Fibroblast of skin of left quadriceps (primary cell): ENCODE data around the gene EIF5AL1.
"Not testable (repeated sequence)": the region's sequence is repeated elsewhere in the genome, so short reads cannot be mapped to it uniquely, and the experiment has no call there.

Source experiments
- DNase-seq, 2 experiments: peaks; one replicate each; pipeline ENCODE4 v3.0.0-alpha.2; 2013; ENCODE audit warnings: low read depth in 2 of 2

EIF5AL1 gene

GRCh38 chr10:79509306-79509933, 2.9 kb upstream of the EIF5AL1 start:
- not testable (repeated sequence) for DNase-seq

GRCh38 chr10:79509934-79510508, 2.3 kb upstream of the EIF5AL1 start:
- DNase-seq = not testable (repeated sequence)

GRCh38 chr10:79516532-79517205, 4.3 kb downstream of the EIF5AL1 start:
- not testable (repeated sequence) for DNase-seq

GRCh38 chr10:79517567-79517966, 5.2 kb downstream of the EIF5AL1 start:
- DNase-seq = not testable (repeated sequence)

GRCh38 chr10:79521751-79522150, 9.4 kb downstream of the EIF5AL1 start:
- not testable (repeated sequence) for DNase-seq

- DNase-seq = not testable (repeated sequence)
Observed at GRCh38 chr10:79522464-79522863, 10.1 kb downstream of the EIF5AL1 start.

- not testable (repeated sequence) for DNase-seq
Observed at GRCh38 chr10:79523157-79523853, 11.0 kb downstream of the EIF5AL1 start.

GRCh38 chr10:79525049-79525710, 12.8 kb downstream of the EIF5AL1 start:
- not testable (repeated sequence) for DNase-seq

- DNase-seq = not testable (repeated sequence)
Observed at GRCh38 chr10:79528261-79528660, 15.9 kb downstream of the EIF5AL1 start.

GRCh38 chr10:79533142-79533902, 21.0 kb downstream of the EIF5AL1 start:
- DNase-seq = peak; percentile 22 to 27

GRCh38 chr10:79533903-79534175, 21.5 kb downstream of the EIF5AL1 start:
- DNase-seq = not testable (repeated sequence)

GRCh38 chr10:79538311-79538710, 26.0 kb downstream of the EIF5AL1 start:
- not testable (repeated sequence) for DNase-seq

GRCh38 chr10:79540930-79541329, 28.6 kb downstream of the EIF5AL1 start:
- not testable (repeated sequence) for DNase-seq

- DNase-seq = no peak
Observed at GRCh38 chr10:79542626-79543025, 30.3 kb downstream of the EIF5AL1 start.

GRCh38 chr10:79544408-79544807, 32.1 kb downstream of the EIF5AL1 start:
- DNase-seq = peak in 1 of 2 experiments; percentile 1

GRCh38 chr10:79544926-79545659, 32.8 kb downstream of the EIF5AL1 start:
- DNase-seq = not testable (repeated sequence)

GRCh38 chr10:79547128-79547527, 34.8 kb downstream of the EIF5AL1 start:
- not testable (repeated sequence) for DNase-seq

- no peak for DNase-seq
Observed at GRCh38 chr10:79547973-79548372, 35.6 kb downstream of the EIF5AL1 start.

- DNase-seq = no peak
Observed at GRCh38 chr10:79552143-79552542, 39.8 kb downstream of the EIF5AL1 start.
